Liver (tissue), 3 donors: ENCODE measurements around the gene TEX55.

Source experiments
- CTCF ChIP-seq: fragments of 150-350 bp; IDR thresholded peaks from 2 replicates; pipeline ENCODE4 v1.5.1; 2017; ENCODE audit warnings: improper control_type of control experiment, low read depth, low read length; ENCODE audit not compliant: missing input control
- GABPA ChIP-seq, 2 donors: IDR thresholded peaks in 1 of 2; conservative IDR thresholded peaks in 1 of 2; 2 replicates each; pipeline ENCODE4 v1.6.1; 2016; ENCODE audit warnings: antibody characterized with exemption in 2 of 2, mild to moderate bottlenecking in 1 of 2, moderate library complexity in 1 of 2
- JUND ChIP-seq, 2 donors: IDR thresholded peaks; 2 replicates each; pipeline ENCODE4 v1.6.1; 2016; ENCODE audit warnings: antibody characterized with exemption in 2 of 2
- TF ChIP-seq, protein P1 (sequence below): IDR thresholded peaks from 2 replicates; pipeline ENCODE4 v1.6.1; 2016; ENCODE audit warnings: antibody characterized with exemption
- donor health status: healthy.
- donor health status: healthy.

GRCh38 chr3:119156868-119157267 lies 10.9 kb downstream of the TEX55 start:
- TF ChIP-seq CTCF (no peak), JUND (IDR thresholded peaks at IDR 0.05) (no peak), GABPA (IDR thresholded peaks at IDR 0.05 in 1 of 2, conservative IDR thresholded peaks at IDR 0.05 in 1 of 2) (no peak)
- TF ChIP-seq, protein P1, sequence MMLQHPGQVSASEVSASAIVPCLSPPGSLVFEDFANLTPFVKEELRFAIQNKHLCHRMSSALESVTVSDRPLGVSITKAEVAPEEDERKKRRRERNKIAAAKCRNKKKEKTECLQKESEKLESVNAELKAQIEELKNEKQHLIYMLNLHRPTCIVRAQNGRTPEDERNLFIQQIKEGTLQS, result no peak
